Hepatocyte (in vitro differentiated cells): ENCODE measurements around the gene PHACTR2.

ENCODE experiments used
- EZH2 ChIP-seq: fragments of 200-600 bp; sonication (generic); IDR thresholded peaks from 2 replicates; pipeline ENCODE4 v1.6.1; 2016; ENCODE audit warnings: antibody characterized with exemption, mild to moderate bottlenecking, borderline replicate concordance
- TF ChIP-seq, protein P1 (sequence below): fragments of 200-600 bp; sonication (generic); IDR thresholded peaks from 2 replicates; pipeline ENCODE4 v1.5.1; 2016; ENCODE audit warnings: antibody characterized with exemption, mild to moderate bottlenecking; ENCODE audit not compliant: poor library complexity

- TF ChIP-seq, protein P1, sequence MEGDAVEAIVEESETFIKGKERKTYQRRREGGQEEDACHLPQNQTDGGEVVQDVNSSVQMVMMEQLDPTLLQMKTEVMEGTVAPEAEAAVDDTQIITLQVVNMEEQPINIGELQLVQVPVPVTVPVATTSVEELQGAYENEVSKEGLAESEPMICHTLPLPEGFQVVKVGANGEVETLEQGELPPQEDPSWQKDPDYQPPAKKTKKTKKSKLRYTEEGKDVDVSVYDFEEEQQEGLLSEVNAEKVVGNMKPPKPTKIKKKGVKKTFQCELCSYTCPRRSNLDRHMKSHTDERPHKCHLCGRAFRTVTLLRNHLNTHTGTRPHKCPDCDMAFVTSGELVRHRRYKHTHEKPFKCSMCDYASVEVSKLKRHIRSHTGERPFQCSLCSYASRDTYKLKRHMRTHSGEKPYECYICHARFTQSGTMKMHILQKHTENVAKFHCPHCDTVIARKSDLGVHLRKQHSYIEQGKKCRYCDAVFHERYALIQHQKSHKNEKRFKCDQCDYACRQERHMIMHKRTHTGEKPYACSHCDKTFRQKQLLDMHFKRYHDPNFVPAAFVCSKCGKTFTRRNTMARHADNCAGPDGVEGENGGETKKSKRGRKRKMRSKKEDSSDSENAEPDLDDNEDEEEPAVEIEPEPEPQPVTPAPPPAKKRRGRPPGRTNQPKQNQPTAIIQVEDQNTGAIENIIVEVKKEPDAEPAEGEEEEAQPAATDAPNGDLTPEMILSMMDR: no peak
- no peak for TF ChIP-seq EZH2
Measured at GRCh38 chr6:143839196-143839595, 161.4 kb downstream of the PHACTR2 start.
